DLD1 (cell line): ENCODE measurements around the gene RNASE11.
"Not testable (repeated sequence)": the region's sequence is repeated elsewhere in the genome, so short reads cannot be mapped to it uniquely, and the experiment has no call there.

Experiments
- in situ Hi-C: cut with HindIII; loops from 2 replicates; pipeline ENCODE4 v1.10.0; 2017; ENCODE audit warnings: low sequenced_read_pairs

RNASE11 gene

DNA sequence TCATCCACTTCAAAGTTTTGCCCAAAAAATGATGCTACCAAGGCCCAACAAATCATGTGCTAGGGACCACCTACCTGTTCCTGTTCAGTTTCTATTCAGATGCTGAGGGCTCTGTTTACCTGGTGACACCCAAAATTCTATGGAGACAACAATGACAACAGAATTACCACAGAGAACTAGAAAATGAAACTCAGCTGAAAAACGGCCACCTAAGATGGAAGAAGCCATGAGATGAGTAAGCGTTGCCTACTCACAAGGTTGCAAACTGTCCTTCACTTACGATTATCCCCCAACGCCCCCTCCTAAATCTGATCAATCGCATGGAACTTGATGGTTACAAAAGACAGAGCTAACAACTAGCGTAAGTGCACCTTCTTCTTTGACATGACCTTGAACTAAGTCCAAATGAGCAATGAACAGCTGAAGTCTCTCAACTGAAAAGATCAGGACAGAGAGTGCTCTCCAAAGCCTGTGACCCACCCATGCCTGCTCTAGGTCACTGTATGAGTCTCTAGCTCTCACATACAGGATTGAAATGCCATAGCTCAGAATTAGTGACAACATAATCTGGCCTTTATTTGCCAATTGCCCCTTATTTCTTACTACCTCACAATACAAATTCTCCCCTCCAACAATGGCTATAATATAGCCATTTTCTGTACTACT lies at the start of gene RNASE11:
Gene RNASE11, minus strand, starts transcription at position 513 of the 666 bp plus-strand sequence.
- in situ Hi-C loops, result no loop called here

DNA sequence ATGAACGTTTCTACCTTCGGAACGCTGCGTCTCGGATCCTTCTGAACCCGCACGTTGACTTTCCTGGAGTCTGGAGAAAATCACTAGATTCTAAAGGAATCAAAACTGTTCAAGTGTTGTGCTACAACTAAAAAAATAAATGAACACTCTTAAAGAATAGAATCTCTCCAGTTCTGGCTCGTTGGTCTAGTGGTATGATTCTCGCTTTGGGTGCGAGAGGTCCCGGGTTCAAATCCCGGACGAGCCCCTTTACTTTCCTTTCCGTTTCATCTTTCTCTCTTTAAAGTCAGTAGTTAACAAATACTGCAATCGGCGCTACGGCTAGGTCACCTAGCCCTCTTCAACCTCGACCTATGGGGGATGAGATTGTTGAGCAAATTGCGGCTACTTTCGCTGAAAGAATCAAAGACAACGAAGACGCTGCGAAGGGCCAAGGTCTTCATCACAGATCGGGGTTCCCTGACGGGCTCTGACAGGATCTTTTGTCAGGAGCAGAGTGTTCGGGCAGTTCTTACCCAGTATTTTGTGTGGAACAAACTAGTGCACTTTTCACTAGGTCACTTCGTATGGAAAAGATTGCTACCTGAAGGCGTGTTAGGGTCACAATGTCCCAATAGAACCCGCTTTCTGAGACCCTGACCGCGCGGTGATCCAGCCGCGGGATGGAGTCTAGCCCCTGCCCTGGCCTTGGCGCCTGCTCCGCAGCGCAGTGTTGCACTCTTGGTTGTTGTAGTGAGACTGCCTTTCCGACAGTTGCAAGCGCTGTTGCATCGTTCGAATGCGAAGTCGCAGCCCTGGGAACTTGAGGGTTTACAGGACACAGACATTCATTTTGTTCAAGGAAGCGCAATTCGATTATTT lies 45.3 kb upstream of the RNASE11 start:
- in situ Hi-C loops, result no loop called here

DNA sequence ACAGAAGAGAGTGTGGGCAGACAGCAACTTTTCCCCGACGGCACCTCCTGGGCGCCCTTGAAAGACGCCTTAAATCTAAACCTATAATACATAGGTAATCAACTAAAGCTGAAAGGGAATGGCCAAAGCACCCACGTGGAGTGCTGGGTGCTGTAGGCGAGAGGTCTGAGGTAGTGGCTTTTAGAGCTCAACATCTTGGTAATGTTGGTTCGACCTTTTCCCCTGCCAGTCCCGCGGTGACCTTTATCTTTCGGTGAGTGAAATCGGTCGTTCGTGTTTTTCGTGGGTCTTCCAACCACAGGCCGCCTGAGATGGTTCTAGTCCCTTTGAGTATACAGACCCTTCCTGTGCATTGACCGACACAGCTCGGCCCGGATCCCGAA lies 44.6 kb upstream of the RNASE11 start:
- in situ Hi-C loops, result no loop called here

DNA sequence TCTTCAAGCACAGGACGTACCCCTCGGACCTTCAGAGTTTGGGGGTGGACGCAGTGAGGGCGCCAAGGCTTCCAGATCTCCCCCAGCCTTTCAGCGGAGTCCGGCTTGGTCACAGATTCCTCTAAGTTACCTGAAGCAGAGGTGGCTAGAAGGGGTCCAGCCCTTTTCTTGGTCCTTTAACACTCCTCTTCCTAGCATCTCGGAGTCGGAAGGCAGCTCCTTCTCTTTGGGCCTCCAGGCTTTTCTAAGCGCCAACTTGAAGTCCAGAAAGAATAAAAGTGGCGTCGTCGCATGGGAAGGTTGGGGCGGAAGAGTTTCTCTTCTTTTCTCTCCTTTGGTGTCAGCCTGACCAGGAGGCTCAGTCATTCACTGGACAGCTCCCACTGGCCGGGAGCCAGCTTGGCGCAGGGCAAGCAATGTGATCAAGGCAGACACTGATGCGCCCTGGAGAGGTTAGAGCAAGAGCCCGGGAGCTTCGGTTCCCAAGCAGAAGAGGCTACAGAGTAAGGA lies 44.1 kb upstream of the RNASE11 start:
- in situ Hi-C loops, result no loop called here

DNA sequence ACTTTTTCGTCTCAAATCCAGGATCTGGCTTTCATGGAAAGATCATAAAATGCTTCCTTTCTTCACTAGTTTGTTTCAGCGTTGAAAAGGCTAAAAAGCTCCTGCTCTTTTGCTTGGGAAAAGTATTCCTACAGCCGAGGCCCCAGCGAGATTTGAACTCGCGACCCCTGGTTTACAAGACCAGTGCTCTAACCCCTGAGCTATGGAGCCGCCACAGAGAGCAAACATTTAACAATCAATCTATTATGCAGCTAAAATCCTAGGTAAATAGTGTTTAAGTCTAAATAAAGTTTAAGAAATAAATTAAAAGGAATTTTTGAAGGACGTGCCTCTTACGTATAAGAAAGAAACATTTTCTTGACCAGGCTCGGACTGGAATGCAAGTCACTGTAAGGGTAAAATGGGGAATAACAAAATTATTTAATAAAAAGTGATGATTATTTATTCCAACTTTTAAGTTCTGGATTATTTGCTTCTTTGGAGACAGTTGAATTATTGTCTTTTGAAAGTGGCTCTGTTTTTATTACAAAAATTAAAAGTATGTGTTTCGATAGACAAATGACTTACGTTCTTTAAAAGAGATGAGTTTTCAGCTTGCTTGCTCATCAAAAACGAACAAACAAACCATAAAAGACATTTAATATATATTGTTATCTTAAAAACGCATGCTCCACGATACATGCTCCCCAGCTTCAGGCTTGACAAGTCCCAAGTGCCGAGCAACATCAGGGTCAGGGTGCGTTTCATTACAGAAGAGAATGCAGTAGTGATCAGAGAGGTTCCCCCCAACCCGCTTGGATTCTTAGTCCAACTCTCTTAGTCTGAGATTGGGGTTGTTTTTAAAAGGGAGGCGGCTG lies 43.5 kb upstream of the RNASE11 start:
- in situ Hi-C loops, result no loop called here

DNA sequence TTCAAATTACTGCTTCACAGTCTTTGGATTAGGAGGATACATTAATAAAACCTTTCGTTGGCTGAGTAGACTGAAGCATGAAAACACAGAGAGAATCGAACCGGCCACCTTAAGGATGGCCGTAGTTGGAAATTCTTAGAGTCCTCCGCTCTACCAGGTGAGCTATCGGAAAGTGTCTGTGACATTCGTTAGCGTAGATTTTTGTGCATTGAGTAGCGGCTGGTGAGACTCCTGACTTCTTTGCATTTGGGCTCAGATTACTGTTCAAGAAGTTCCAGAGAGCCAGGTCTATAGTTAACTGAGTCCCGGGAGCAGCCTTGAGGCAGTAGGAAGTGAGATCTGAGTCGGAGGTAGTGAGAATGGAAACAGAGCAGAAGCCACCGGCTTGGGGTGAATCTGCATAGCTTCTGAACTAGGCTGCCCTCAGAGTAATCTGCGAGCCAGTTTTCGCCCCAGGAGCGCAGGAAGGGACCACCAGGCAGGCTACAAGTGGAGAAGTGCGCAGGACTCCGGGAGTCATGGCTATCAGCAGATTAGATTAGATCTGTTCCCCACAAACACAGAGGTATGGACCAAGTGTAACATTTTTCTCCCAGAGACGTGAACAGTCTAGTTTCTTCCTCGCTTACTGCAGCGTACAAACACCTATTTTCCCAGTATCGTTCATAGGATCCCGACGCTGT lies 42.7 kb upstream of the RNASE11 start:
- in situ Hi-C loops, result no loop called here

DNA sequence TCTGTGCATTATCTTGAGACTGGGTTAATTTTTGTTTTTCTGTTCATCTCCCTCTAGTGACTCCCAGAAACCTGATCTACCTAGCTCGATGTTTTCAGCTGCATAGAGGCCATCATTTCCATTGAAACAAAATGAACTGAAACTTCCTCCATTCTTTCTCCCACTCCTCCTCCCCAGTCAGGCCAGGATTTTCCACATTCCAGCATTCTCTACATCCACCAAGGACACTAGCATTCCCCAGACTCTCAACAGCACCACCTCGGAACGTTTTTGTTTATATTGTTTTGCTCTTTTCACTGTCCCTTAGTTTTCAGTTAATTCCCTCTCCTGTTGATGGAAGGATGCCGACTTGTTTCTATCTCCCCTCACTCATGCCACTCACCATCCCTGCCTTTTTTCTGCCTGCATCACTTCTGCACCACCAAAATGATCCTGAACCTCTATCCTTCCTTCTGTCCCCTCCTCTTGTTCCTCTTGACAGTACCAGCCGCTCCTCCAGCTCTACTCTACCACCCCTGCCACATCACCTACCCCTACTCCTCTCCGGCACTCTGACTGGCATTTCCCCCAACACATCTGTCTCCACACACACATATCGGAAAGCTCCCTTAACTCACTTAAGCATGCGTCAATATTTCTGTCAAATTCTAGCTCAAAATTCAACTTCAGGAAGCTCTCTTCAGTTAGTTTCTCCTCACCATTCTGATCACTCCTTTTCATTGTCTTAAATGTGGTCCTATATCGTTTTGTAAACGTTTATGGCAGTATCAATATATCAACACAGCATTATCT lies 40.5 kb upstream of the RNASE11 start:
- in situ Hi-C loops, result no loop called here

DNA sequence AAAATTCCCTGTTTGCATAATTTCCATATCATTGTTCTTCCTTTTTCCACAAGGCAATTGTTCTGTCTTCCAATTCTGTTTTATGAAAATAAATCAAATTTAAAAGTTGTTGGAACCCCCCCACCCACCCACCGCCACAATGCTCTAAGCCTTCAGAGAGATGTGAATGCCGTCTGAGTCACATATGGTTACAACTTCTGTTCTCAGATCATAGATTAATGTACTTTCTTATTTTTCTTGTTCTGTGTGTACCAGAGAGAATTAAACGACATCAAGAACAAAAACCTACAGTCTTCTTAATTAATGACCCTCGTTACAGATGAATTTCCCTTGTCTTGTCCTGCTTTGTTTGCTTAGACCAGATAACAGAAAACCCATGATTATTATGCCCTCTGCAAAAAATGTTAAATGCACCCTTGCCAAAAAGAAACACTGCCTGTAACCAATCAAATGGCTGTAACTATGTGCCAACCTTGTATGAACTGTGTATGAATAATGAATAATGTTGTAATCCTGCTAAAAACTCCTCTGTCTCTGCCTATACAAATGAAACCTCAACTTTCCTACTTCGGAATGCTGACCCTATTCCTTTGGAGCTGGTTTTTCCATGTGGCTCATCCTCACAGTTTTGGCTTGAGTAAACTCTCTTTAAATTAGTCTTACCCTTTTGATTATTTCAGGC lies 39.7 kb upstream of the RNASE11 start:
- in situ Hi-C loops, result no loop called here

DNA sequence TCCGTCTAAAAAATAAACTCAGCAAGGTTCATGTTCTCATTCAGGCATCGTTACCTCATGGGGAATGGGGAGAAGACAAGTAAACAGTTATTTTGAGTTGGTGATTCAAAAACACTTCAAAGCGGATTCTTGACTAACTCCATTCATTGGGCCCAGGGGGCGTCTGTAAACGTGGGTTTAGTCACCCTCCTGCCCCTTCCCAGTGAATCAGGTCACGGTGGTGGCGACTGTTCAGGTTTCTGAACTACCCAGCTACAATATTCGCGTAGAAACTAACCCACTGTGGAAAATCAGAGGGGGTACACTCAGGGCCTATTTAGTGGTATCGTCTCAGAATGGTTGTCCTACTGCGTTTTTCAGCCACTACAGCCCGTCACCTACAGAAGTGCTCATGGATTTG lies 38.5 kb upstream of the RNASE11 start:
- in situ Hi-C loops, result no loop called here

DNA sequence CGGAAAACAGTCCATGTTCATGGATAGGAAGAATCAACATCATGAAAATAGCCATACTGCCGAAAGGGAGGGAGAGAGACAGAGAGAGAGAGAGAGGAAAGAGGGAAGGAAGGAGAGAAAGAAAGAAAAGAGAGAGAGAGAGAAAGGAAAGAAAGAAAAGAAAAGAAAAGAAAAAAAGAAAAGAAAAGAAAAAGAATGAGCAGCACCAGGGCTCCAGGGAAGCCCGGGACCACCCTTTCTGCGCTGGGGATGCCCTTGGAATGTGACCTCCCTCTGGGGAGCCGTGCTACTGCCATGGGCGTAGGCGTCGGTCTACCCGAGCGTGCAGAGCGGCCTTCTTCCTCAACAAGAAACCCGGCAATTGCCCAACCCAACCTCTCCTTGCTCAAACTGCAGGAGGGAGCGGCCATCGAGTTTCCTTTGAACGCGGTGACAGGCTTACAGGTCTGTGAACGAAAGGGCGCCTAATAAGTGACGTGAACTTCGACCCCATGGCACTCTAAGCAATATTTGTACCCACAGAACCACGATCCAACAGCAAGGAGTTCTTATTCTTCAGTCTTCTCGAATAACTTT lies 36.8 kb upstream of the RNASE11 start:
- in situ Hi-C loops, result no loop called here

DNA sequence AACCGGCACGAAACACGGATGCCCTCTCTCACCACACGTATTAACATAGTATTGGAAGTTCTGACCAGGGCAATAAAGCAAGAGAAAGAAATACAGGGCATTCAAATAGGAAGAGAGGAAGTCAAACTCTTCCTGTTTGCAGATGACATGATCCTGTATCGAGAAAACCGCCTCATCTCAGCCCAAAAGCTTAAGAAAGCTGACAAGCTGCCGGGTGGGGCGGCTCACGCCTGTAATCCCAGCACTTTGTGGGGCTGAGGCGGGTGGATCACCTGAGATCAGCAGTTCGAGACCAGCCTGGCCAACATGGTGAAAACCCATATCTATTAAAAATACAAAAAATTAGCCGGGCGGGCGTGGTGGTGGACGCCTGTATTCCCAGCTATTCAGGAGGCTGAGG lies 36.0 kb upstream of the RNASE11 start:
- in situ Hi-C loops, result no loop called here

DNA sequence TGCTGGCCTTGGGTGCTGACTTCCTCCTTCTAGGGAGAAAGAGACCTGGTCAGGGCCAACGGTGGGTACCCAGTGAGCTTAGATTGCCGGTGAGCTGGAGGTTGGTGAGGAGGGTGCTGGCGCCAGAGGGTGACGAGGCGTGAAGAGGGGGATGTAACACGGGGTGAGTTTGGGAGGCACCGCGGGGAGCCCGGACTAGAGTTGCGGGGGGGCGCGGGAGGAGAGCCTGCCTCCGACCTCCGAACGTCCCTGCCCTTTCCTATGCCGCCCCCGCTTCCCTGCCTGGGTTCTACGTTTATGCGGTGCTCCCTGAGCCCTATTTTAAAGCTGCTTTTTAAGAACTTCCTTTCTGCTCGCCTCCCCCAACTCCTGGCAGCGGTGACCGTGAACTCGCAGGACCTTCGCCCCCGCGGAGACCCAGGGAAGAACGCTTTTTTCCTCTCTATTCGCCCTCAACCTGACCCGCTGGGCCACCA lies 35.1 kb upstream of the RNASE11 start:
- in situ Hi-C loops, result no loop called here

DNA sequence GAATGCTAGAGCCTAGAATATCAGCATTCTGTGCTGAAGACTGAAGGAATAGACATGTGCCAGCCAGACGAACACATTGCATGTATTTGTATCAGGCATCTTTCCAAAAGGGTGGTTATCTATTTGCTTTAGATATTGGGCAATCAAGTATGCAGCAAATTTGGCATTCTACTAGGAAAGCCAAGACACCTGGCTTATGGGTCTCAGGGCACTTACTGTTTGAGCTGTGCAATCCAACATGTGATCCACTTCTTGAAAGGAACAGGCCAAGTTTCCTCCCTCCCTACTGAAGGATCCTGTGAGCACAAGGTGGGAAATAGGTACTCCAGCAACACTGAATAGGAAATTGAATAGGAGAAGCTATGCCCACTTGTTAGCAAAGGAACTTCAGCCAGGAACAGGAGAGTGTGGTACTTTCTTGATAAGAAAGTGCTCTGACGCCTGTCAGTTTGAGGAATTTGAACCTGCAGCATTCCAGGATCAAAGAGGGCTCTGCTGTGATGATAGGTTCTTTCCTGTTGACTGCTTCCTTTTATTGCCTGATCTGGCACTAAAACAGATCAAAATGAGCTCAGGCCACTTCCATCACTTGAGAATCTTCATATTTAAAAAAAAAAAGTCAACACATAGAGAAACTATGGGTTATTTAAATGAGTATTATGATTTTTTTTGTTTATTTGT lies 33.1 kb upstream of the RNASE11 start:
- in situ Hi-C loops, result no loop called here

DNA sequence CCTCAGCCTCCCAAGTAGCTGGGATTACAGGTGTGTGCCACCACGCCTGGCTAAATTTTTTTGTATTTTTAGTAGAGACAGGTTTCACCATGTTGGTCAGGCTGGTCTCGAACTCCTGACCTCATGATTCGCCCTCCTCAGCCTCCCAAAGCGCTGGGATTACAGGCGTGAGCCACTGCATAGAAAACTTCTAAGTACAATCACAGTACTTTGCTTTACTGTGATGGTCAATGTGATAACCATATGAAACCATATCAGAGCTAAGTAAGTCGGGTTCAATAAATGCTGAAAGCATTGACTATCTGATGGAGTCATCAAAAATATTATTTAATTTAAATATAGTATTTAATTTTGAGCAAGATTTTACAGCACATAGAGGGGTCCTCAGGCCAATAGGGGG lies 31.9 kb upstream of the RNASE11 start:
- in situ Hi-C loops, result not testable (repeated sequence)

DNA sequence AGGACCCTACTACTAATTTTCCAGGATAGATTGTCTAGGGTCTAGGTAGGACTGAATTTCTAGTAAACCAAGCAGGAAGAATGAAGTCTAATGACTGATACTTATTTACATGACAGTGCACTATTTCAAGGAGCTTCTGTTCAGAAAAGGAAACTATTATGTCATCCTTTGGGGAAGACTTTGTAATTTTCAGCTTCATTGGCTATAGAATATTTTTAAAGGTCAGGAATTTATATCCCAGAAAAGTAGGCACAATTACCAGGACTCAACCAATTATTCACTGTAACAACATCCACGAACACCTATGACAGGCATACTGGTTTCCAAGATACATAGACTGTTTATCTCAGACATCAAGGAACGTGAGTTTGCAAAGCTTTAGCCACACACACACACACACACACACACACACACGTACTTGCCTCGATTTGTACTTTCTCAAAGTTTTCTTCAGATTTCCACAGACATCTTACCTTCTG lies 30.5 kb upstream of the RNASE11 start:
- in situ Hi-C loops, result no loop called here

DNA sequence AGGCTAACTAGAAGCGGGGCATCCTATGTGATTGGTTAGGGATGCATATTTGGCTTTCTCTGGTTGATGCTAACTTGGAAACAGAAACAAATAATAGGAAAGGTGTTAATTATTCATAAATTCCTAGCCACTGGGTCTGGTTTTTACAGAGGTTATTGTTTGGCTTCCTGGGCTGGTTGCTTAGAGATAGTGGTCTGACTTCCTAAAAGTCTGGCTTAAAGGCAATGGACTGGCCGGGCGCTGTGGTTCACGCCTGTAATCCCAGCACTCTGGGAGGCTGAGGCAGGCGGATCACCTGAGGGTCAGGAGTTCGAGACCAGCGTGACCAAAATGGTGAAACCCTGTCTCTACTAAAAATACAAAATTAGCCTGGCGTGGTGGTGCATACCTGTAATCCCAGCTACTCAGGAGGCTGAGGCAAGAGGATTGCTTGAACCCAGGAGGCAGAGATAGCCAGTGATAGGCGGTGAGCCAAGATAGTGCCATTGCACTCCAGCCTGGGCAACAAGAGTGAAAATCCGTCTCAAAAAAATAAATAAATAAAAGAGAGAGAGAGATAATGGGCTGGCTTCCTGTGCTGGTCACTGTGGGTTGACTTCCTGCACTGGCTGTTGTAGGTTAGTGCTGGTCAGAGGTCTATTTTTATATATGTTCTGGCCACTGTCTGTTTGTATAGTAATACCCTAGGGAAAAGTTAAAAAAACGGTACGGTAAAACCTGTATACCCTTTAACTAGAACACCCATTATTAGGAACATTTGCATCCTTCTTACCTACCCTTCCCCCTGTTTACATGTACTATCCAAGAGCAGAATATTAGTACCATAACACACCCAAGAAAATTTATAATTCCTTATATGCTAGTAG lies 29.6 kb upstream of the RNASE11 start:
- in situ Hi-C loops, result no loop called here

DNA sequence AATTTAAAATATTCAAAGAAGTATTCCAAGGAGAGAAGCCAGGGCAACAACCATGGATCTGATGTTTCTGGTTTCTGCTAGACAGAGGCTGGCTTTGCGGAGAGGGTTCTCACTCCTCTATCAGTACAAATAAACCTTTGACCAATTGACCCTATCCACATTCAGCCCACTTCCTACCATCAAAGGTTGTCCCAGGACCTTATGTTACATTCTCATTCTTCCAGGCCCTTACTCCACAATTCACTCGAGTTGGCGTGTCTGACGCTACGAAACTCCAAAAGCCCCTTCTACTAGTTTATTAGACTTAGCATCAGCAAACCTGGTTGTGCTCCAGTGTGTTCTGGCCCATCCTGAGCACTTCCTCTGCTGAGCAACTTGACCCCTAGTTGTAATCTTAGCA lies 28.2 kb upstream of the RNASE11 start:
- in situ Hi-C loops, result no loop called here
